Ascending aorta (tissue), 2 donors: Measurements from ENCODE around the gene UNC119. TPM values are rescaled to one million over a fixed set of nuclear protein-coding genes. Genes with fewer than 3 reads are reported as not detected.

Source experiments
- DNase-seq, 2 donors: peaks; one replicate each; pipeline ENCODE4 v3.0.0-alpha.2; 2019; ENCODE audit warnings: low spot score in 2 of 2
- H3K27ac ChIP-seq, 2 donors: fragments of 200-600 bp; sonication (generic); one replicate each; pipeline ENCODE4 v1.5.1; 2016 to 2017; ENCODE audit warnings: mild to moderate bottlenecking in 1 of 2
- H3K27me3 ChIP-seq: fragments of 200-600 bp; sonication (generic); one replicate; pipeline ENCODE4 v1.5.1; 2017
- H3K36me3 ChIP-seq, 2 donors: fragments of 200-600 bp; sonication (generic); one replicate each; pipeline ENCODE4 v1.5.1; 2016
- H3K4me1 ChIP-seq, 2 donors: fragments of 200-600 bp; sonication (generic); one replicate each; pipeline ENCODE4 v1.5.1; 2016 to 2017; ENCODE audit warnings: mild to moderate bottlenecking in 1 of 2
- H3K4me3 ChIP-seq, 2 donors: fragments of 200-600 bp; sonication (generic); one replicate each; pipeline ENCODE4 v1.5.1; 2016 to 2017; ENCODE audit warnings: mild to moderate bottlenecking in 1 of 2
- H3K9me3 ChIP-seq, 2 donors: fragments of 200-600 bp; sonication (generic); one replicate each; pipeline ENCODE4 v1.5.1; 2016
- CTCF ChIP-seq, 3 experiments: fragments of 200-600 bp in 2 of 3; fragments of 450-650 bp in 1 of 3; sonication (generic) in 2 of 3; IDR thresholded peaks; one replicate each; pipeline ENCODE4 v1.5.1; 2016 to 2019; ENCODE audit warnings: antibody characterized with exemption in 3 of 3, mild to moderate bottlenecking in 1 of 3, moderate library complexity in 1 of 3
- intact Hi-C: fragments of 100-400 bp; cut with DNase I; formaldehyde crosslinking; loops from one replicate; pipeline ENCODE4 v1.15.1; 2023
- total RNA-seq: library from RNA; depleted of rRNA; stranded (reverse); fragments of >200 nt; gene quantifications from one replicate; pipeline ENCODE4 v1.1.0, GENCODE V29; 2016

Gene UNC119
- total RNA-seq, 1 donor from 2014 or later, result 33.8 TPM

DNA sequence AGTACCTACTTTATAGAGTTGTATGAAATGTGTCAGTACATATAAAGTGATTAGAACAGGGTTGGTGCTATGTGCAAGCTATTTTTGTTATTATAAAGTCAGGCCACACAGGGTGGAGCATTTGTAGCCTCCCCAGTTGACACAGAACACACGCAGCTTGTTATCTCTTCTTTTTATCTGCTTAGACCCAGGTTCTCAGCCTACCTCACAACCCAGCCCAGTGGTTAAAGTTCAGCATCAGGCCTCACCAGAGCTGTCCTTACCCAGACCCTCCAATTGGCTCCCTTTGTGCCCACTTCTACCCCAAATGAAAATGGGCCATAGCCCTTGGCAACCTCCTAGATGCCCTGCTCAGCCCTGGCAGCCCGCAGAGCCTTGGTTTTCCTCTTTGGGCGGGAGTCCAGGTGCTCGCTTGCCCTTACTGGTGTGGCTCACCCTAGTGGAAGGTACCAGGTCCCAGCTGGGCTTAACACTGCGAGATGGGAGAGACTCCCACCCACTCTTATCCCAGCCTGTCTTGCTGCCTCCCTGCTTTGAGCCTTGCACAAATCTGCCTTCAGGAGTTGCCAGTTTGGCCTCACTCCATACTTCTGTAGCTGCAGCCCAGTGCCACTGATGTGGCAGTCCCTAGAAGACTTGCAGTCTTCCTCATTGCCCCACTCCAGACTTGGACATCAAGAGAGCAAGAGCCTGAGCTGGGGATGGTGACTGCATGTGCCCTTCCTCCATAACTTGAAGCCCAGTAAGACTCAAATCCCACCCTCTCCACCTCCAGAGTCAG lies 20.0 kb upstream of the UNC119 start:
- TF ChIP-seq CTCF (IDR thresholded peaks at IDR 0.05), result no peak
- H3K27ac ChIP-seq, result peak overlapping the region; percentile 75 to 85
- H3K9me3 ChIP-seq, result no peaks in the 10 kb centered on the region
- no peaks in the 10 kb centered on the region for H3K27me3 ChIP-seq
- intact Hi-C loops, result no loop called here
- H3K36me3 ChIP-seq, result no peaks in the 10 kb centered on the region
- H3K4me1 ChIP-seq, result peaks cover 0 to 25% of the 10 kb centered on the region in 2 donors
- H3K4me3 ChIP-seq, result peak overlapping the region; percentile 91 to 95
- no peak for DNase-seq

GRCh38 chr17:28571361-28572122 lies 19.1 kb upstream of the UNC119 start, which contains the start of gene PIGS:
Gene PIGS (minus strand): TSS chr17:28571524. CDS start chr17:28571496, 28 bp downstream.
- H3K4me1 ChIP-seq, result peaks cover 0 to 23% of the 10 kb centered on the region in 2 donors

GRCh38 chr17:28570716-28571360 lies 18.4 kb upstream of the UNC119 start:
- H3K27me3 ChIP-seq, result no peaks in the 10 kb centered on the region
- TF ChIP-seq CTCF (IDR thresholded peaks at IDR 0.05), result no peak
- peaks cover 0 to 20% of the 10 kb centered on the region in 2 donors for H3K4me1 ChIP-seq
- H3K27ac ChIP-seq, result peak overlapping the region; percentile 75 to 85
- no peaks in the 10 kb centered on the region for H3K36me3 ChIP-seq
- DNase-seq, result no peak
- peak overlapping the region; percentile 91 to 95 for H3K4me3 ChIP-seq
- intact Hi-C loops, result loop anchor here (1.0 to 2.0 kb wide), 3 partner anchors 19 to 92 kb away; partner anchors contain the start of genes SPAG5, SUPT6H and UNC119
- H3K9me3 ChIP-seq, result no peaks in the 10 kb centered on the region

More at GRCh38 chr17:28571361-28572122, 19.1 kb upstream of the UNC119 start, which contains the start of gene PIGS:
- TF ChIP-seq CTCF (IDR thresholded peaks at IDR 0.05), result no peak
- Histone ChIP-seq H3K27me3 (no peaks in the 10 kb centered on the region), H3K27ac (peak within 1 kb of the TSS; percentile 75 to 85), H3K36me3 (no peaks in the 10 kb centered on the region), H3K4me3 (peak within 1 kb of the TSS; percentile 91 to 95), H3K9me3 (no peaks in the 10 kb centered on the region)
- intact Hi-C loops, result loop anchor here (1.0 to 2.0 kb wide), 3 partner anchors 19 to 91 kb away; partner anchors contain the start of genes SPAG5, SUPT6H and UNC119
- DNase-seq, result peak; percentile 79 to 96

DNA sequence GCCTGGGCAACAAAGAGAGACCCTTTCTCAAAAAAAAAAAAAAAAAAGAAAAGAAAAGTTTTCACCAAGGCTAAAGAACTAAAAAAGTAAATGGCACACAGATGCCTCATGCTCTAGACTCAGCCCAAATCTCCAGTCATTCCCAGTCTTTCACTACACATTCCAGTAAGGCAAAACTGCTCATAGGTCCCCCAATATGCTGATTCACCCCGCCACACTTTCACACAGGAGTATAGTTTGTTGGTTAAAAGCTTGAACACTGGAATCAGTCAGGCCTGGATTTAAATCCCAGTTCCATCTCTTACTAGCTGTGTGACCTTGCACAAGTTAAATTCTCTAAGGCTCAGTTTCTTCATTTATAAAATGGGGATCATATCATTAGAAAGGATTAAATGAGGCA lies 17.0 kb upstream of the UNC119 start:
- Histone ChIP-seq H3K4me1 (peaks cover 0 to 20% of the 10 kb centered on the region in 2 donors), H3K4me3 (no peak overlapping the region), H3K27me3 (no peaks in the 10 kb centered on the region), H3K36me3 (no peaks in the 10 kb centered on the region), H3K9me3 (no peaks in the 10 kb centered on the region), H3K27ac (no peak overlapping the region)
- TF ChIP-seq CTCF (IDR thresholded peaks at IDR 0.05), result no peak
- intact Hi-C loops, result no loop called here
- no peak for DNase-seq

- no peak overlapping the region for H3K4me3 ChIP-seq
- no peaks in the 10 kb centered on the region for H3K9me3 ChIP-seq
- peaks cover 0 to 19% of the 10 kb centered on the region in 2 donors for H3K4me1 ChIP-seq
- no peak for DNase-seq
- no peak overlapping the region for H3K27ac ChIP-seq
- no peaks in the 10 kb centered on the region for H3K27me3 ChIP-seq
- peaks cover 11 to 14% of the 10 kb centered on the region in 2 donors for H3K36me3 ChIP-seq
- TF ChIP-seq CTCF (IDR thresholded peaks at IDR 0.05), result no peak
- intact Hi-C loops, result no loop called here
Observed at GRCh38 chr17:28567604-28568003, 15.2 kb upstream of the UNC119 start.
